CD4-positive, alpha-beta T cell treated with Interleukin-21 for 1 hour (primary cell): Measurements from ENCODE around the gene GRIA1.

ENCODE experiments used
- DNase-seq: peaks from one replicate; pipeline ENCODE4 v3.0.0-alpha.2; 2020

GRIA1 gene

GRCh38 chr5:153490118-153491037 lies at the start of gene GRIA1:
TSS of gene GRIA1 (plus strand) at chr5:153490670.
- DNase-seq: no peak

GRCh38 chr5:153445875-153446579 lies 44.4 kb upstream of the GRIA1 start:
- no peak for DNase-seq

- DNase-seq: no peak
Observed at GRCh38 chr5:153447534-153447933, 42.9 kb upstream of the GRIA1 start.

GRCh38 chr5:153456354-153456753 lies 34.1 kb upstream of the GRIA1 start:
- no peak for DNase-seq

- DNase-seq: no peak
Observed at GRCh38 chr5:153456993-153457392, 33.5 kb upstream of the GRIA1 start.

- no peak for DNase-seq
Observed at GRCh38 chr5:153458268-153458667, 32.2 kb upstream of the GRIA1 start.

GRCh38 chr5:153459051-153459743 lies 31.3 kb upstream of the GRIA1 start:
- no peak for DNase-seq

GRCh38 chr5:153460421-153460820 lies 30.0 kb upstream of the GRIA1 start:
- no peak for DNase-seq

- no peak for DNase-seq
Observed at GRCh38 chr5:153461341-153461740, 29.1 kb upstream of the GRIA1 start.

- no peak for DNase-seq
Observed at GRCh38 chr5:153463806-153464205, 26.7 kb upstream of the GRIA1 start.

- no peak for DNase-seq
Observed at GRCh38 chr5:153467546-153467945, 22.9 kb upstream of the GRIA1 start.

GRCh38 chr5:153469423-153469822 lies 21.0 kb upstream of the GRIA1 start:
- no peak for DNase-seq

GRCh38 chr5:153470736-153471135 lies 19.7 kb upstream of the GRIA1 start:
- DNase-seq: no peak

- DNase-seq: no peak
Observed at GRCh38 chr5:153476767-153477166, 13.7 kb upstream of the GRIA1 start.

- DNase-seq: no peak
Observed at GRCh38 chr5:153480401-153480800, 10.1 kb upstream of the GRIA1 start.

GRCh38 chr5:153483482-153483881 lies 7.0 kb upstream of the GRIA1 start:
- no peak for DNase-seq

GRCh38 chr5:153485641-153486040 lies 4.8 kb upstream of the GRIA1 start:
- no peak for DNase-seq

- DNase-seq: no peak
Observed at GRCh38 chr5:153486771-153487170, 3.7 kb upstream of the GRIA1 start.

GRCh38 chr5:153489611-153490010 lies 859 bp upstream of the GRIA1 start:
- DNase-seq: no peak

- DNase-seq: no peak
Observed at GRCh38 chr5:153491038-153491744, 721 bp downstream of the GRIA1 start.

- DNase-seq: no peak
Observed at GRCh38 chr5:153491856-153492255, 1.4 kb downstream of the GRIA1 start.

GRCh38 chr5:153496835-153497234 lies 6.4 kb downstream of the GRIA1 start:
- no peak for DNase-seq

GRCh38 chr5:153498516-153498915 lies 8.0 kb downstream of the GRIA1 start:
- no peak for DNase-seq
